Trophoblast cell (in vitro differentiated cells and primary cell): Measurements from ENCODE around the gene RASIP1.

Source experiments
- DNase-seq, 2 donors: peaks; one replicate each; pipeline ENCODE4 v3.0.0-alpha.2; 2016
- H2AFZ ChIP-seq: 2 replicates; pipeline ENCODE4 v1.6.1; 2013; ENCODE audit warnings: low read length, moderate library complexity, mild to moderate bottlenecking; ENCODE audit not compliant: insufficient read depth, poor library complexity
- H2AK5ac ChIP-seq: 2 replicates; pipeline ENCODE4 v1.6.1; 2013; ENCODE audit warnings: mild to moderate bottlenecking, low read length
- H2BK120ac ChIP-seq: 2 replicates; pipeline ENCODE4 v1.6.1; 2013; ENCODE audit warnings: low read length, mild to moderate bottlenecking, moderate library complexity; ENCODE audit not compliant: insufficient read depth, poor library complexity
- H2BK12ac ChIP-seq: 2 replicates; pipeline ENCODE4 v1.6.1; 2013; ENCODE audit warnings: mild to moderate bottlenecking, low read length, moderate library complexity
- H2BK5ac ChIP-seq: 2 replicates; pipeline ENCODE4 v1.6.1; 2013; ENCODE audit warnings: low read length, low read depth, moderate library complexity, mild to moderate bottlenecking; ENCODE audit not compliant: poor library complexity
- H3K14ac ChIP-seq: 2 replicates; pipeline ENCODE4 v1.6.1; 2013; ENCODE audit warnings: mild to moderate bottlenecking, low read length
- H3K18ac ChIP-seq: 2 replicates; pipeline ENCODE4 v1.6.1; 2013; ENCODE audit warnings: mild to moderate bottlenecking, low read length
- H3K23ac ChIP-seq: 2 replicates; pipeline ENCODE4 v1.6.1; 2013; ENCODE audit warnings: low read length
- H3K27ac ChIP-seq: 2 replicates; pipeline ENCODE4 v1.5.1; 2013; ENCODE audit warnings: low read depth, mild to moderate bottlenecking, inconsistent platforms, low read length, moderate library complexity
- H3K27me3 ChIP-seq: 2 replicates; pipeline ENCODE4 v1.6.1; 2013; ENCODE audit warnings: inconsistent platforms, mild to moderate bottlenecking, low read length, moderate library complexity; ENCODE audit not compliant: insufficient read depth
- H3K36me3 ChIP-seq, 2 experiments: 1 replicate in 1 of 2; 2 replicates in 1 of 2; pipeline ENCODE4 v1.6.1; 2013; ENCODE audit warnings: low read length in 2 of 2, mild to moderate bottlenecking in 2 of 2, moderate library complexity in 1 of 2; ENCODE audit not compliant: insufficient read depth in 2 of 2, control insufficient read depth in 1 of 2
- H3K4ac ChIP-seq: 2 replicates; pipeline ENCODE4 v1.6.1; 2013; ENCODE audit warnings: low read depth, mild to moderate bottlenecking, low read length, moderate library complexity
- H3K4me1 ChIP-seq, 2 experiments: 1 replicate in 1 of 2; 2 replicates in 1 of 2; pipeline ENCODE4 v1.6.1; 2013; ENCODE audit warnings: low read length in 2 of 2, mild to moderate bottlenecking in 2 of 2, moderate library complexity in 1 of 2; ENCODE audit not compliant: insufficient read depth in 2 of 2, control insufficient read depth in 1 of 2
- H3K4me2 ChIP-seq: 2 replicates; pipeline ENCODE4 v1.6.1; 2013; ENCODE audit warnings: inconsistent platforms, mild to moderate bottlenecking, low read length, moderate library complexity
- H3K4me3 ChIP-seq: 2 replicates; pipeline ENCODE4 v1.5.1; 2013; ENCODE audit warnings: mild to moderate bottlenecking, low read depth, low read length, inconsistent platforms
- H3K79me1 ChIP-seq: one replicate; pipeline ENCODE4 v1.6.1; 2013; ENCODE audit warnings: low read length
- H3K79me2 ChIP-seq: 2 replicates; pipeline ENCODE4 v1.6.1; 2013; ENCODE audit warnings: low read length, mild to moderate bottlenecking; ENCODE audit not compliant: control insufficient read depth, insufficient read depth, poor library complexity
- H3K9ac ChIP-seq: 2 replicates; pipeline ENCODE4 v1.6.1; 2013; ENCODE audit warnings: mild to moderate bottlenecking, low read length
- H3K9me3 ChIP-seq: 2 replicates; pipeline ENCODE4 v1.6.1; 2013; ENCODE audit warnings: low read depth, mild to moderate bottlenecking, control low read depth, inconsistent platforms, low read length; ENCODE audit not compliant: insufficient read depth
- H4K12ac ChIP-seq: 2 replicates; pipeline ENCODE4 v1.6.1; 2013; ENCODE audit warnings: low read depth, mild to moderate bottlenecking, low read length, moderate library complexity
- H4K8ac ChIP-seq: 2 replicates; pipeline ENCODE4 v1.6.1; 2013; ENCODE audit warnings: low read depth, mild to moderate bottlenecking, low read length, moderate library complexity
- H4K91ac ChIP-seq: one replicate; pipeline ENCODE4 v1.6.1; 2013; ENCODE audit warnings: low read depth, mild to moderate bottlenecking, low read length, moderate library complexity
- WGBS: extraction: QIAGEN DNeasy Blood & Tissue Kit; methylation state at CpG from one replicate; pipeline ENCODE4 v1.1.7; 2013; ENCODE audit warnings: missing lambda C conversion rate; ENCODE audit not compliant: insufficient read length, insufficient coverage; ENCODE audit errors: extremely low coverage; 5-methylcytosine and 5-hydroxymethylcytosine counted together

RASIP1 gene

DNA sequence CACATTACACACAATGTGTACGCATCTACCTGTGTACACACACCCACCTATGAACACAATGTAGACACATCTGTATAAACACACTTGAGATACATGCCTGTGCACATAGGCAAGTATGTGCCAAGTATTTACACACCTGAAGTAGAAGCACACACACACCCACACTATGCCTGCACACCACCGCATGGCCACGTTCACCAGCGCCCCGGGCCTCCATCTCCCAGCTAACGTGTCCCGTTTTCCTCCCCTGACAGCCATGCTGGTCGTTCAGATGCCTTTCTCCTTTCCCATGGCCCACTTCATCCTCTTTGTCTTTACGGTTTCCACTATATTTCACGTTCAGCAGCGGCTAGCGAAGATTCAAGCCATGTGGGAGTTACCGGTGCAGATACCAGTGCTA is 37.7 kb downstream of the RASIP1 start:
- H3K18ac ChIP-seq = no peak overlapping the region
- no CpG with 5 or more reads among the region's 13 CpGs for WGBS

DNA sequence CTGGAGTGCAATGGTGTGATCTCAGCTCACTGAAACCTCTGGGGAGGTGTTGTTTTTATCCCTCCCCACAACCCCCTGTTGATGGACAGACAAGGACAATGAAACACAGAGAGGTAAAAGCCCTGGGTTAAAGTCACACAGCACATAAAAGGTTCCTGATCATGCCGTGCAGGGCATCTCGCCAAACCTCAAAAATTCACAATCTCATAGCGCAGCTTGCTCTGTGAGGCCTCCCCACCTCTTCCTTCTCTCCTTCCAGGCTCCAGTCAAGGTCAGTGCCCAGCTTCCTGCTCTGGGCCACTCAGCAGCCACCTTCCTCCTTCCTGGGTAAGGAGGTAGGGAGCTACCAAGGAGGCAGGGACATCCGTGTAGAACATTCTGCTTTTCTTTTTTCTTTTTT is 42.4 kb downstream of the RASIP1 start:
- H2BK120ac ChIP-seq = no peak overlapping the region

More for the DNA sequence above, 37.7 kb downstream of the RASIP1 start:
- H3K27ac ChIP-seq = no peak overlapping the region
- no peaks in the 10 kb centered on the region for H3K27me3 ChIP-seq
- no peak overlapping the region for H4K8ac ChIP-seq
- H3K14ac ChIP-seq = no peak overlapping the region
- H3K79me2 ChIP-seq = no peaks in the 10 kb centered on the region
- no peak overlapping the region for H3K4me2 ChIP-seq
- no peak overlapping the region for H2BK12ac ChIP-seq
- H4K91ac ChIP-seq = no peak overlapping the region
- peaks cover 0 to 3% of the 10 kb centered on the region in 2 experiments for H3K36me3 ChIP-seq
- no peak overlapping the region for H4K12ac ChIP-seq
- H3K4me1 ChIP-seq = no peaks in the 10 kb centered on the region
- no peak overlapping the region for H3K4me3 ChIP-seq
- H2BK120ac ChIP-seq = no peak overlapping the region
- no peak overlapping the region for H2AFZ ChIP-seq
- H3K9ac ChIP-seq = no peak overlapping the region
- no peaks in the 10 kb centered on the region for H3K79me1 ChIP-seq
- H3K23ac ChIP-seq = no peak overlapping the region
- H2BK5ac ChIP-seq = no peak overlapping the region
- H3K9me3 ChIP-seq = peaks cover 3% of the 10 kb centered on the region
- H3K4ac ChIP-seq = no peak overlapping the region
- no peak for DNase-seq
- no peak overlapping the region for H2AK5ac ChIP-seq

DNA sequence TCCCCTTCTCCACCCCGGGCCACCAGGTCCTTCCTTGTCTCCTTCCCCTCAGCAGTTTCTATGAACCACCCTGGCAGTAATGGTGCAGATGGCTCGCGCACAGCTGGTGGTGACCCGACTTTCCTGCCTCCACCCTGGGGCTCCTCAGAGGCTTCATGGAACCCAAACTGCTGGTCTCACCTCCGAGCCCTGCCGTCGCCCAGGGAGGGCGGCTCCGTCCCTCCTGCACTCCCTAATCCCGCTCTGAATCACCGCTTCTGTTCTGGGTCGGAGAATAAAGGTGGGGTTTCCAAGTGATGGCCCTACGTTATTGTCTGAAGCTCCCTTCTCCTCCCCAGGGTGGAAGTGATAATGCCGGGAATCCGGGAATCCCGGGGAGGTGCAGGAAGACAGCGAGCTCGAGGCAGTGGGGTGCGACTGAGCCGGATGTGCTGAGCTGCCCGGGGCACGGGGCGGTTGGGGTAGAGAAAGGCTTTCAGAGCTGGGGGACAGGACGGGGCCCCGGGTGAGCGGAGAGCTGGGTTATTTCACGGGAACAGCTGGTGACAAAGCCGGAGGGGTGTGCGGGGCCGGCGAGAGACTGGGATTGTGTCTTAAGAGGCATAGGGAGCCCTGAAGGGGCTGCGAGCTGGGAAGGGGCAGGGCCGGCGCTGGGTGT is 43.9 kb downstream of the RASIP1 start:
- Histone ChIP-seq H2AK5ac (no peak overlapping the region), H4K91ac (no peak overlapping the region), H3K9me3 (no peaks in the 10 kb centered on the region), H4K8ac (peak overlapping the region; percentile 16), H3K79me1 (no peaks in the 10 kb centered on the region), H3K79me2 (no peaks in the 10 kb centered on the region), H3K27ac (no peak overlapping the region), H3K23ac (no peak overlapping the region), H2BK12ac (no peak overlapping the region), H3K36me3 (no peaks in the 10 kb centered on the region), H2BK5ac (no peak overlapping the region), H3K4me3 (peak overlapping the region; percentile 13), H4K12ac (peak overlapping the region; percentile 72), H3K9ac (no peak overlapping the region), H2AFZ (peak overlapping the region; percentile 25), H3K4me2 (peak overlapping the region; percentile 62), H3K27me3 (no peaks in the 10 kb centered on the region), H3K4me1 (peaks cover 10 to 11% of the 10 kb centered on the region in 2 experiments), H3K18ac (no peak overlapping the region), H3K4ac (no peak overlapping the region), H2BK120ac (no peak overlapping the region), H3K14ac (no peak overlapping the region)
- no CpG with 5 or more reads among the region's 34 CpGs for WGBS
- no peak for DNase-seq

More for the DNA sequence above, 42.4 kb downstream of the RASIP1 start:
- Histone ChIP-seq H3K36me3 (peaks cover 0 to 3% of the 10 kb centered on the region in 2 experiments), H3K23ac (no peak overlapping the region), H3K4me3 (no peak overlapping the region), H3K27me3 (no peaks in the 10 kb centered on the region), H3K9me3 (no peaks in the 10 kb centered on the region), H3K4ac (no peak overlapping the region), H2AK5ac (no peak overlapping the region), H2AFZ (no peak overlapping the region), H2BK12ac (no peak overlapping the region), H3K79me1 (no peaks in the 10 kb centered on the region), H4K12ac (no peak overlapping the region), H3K27ac (no peak overlapping the region), H3K14ac (no peak overlapping the region), H3K18ac (no peak overlapping the region), H3K79me2 (no peaks in the 10 kb centered on the region), H3K4me1 (peaks cover 10 to 11% of the 10 kb centered on the region in 2 experiments), H3K4me2 (no peak overlapping the region), H4K91ac (no peak overlapping the region), H2BK5ac (no peak overlapping the region), H4K8ac (no peak overlapping the region), H3K9ac (no peak overlapping the region)
- no CpG with 5 or more reads among the region's 4 CpGs for WGBS
- no peak for DNase-seq

DNA sequence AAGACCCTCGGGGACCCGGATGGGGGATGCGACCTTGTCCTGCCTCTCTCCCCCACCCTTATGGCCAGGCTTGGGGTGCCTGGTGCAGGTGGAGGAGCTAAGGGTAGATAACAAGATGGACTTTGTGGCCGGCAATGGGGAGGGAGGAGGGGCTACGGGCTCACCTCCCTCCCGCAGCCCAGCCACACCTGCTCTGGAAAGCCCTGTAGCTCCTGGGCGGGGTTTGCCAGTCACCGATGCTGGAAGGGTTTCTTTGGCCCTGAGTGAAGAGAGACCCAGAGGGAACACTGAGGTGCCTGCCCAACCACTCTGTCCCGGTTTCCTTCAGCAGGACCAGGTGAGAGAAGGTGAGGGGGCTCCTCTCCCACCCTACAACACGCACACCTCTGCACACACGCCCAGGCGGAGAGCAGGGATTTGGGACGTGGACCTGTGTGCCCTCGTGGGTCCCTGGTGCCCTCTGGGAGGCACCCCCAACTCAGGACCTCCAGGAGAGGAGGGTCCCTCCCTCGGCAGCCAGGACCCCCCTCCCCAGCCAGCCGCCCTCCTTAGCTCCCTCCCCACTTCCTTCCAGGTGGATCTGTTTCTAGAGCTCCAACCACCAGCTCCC is 44.6 kb downstream of the RASIP1 start, which contains the start of gene FUT2:
TSS of gene FUT2 (plus strand) at position 229 of the 610 bp plus-strand sequence. CDS start 6,986 bp downstream, outside the sequence.
- WGBS = no CpG with 5 or more reads among the region's 16 CpGs

More for the DNA sequence above, 44.6 kb downstream of the RASIP1 start, which contains the start of gene FUT2:
- no peaks in the 10 kb centered on the region for H3K9me3 ChIP-seq
- H3K18ac ChIP-seq = no peak within 1 kb of the TSS
- no peaks in the 10 kb centered on the region for H3K79me1 ChIP-seq
- no peak within 1 kb of the TSS for H3K23ac ChIP-seq
- peaks cover 10 to 11% of the 10 kb centered on the region in 2 experiments for H3K4me1 ChIP-seq
- H4K8ac ChIP-seq = peak within 1 kb of the TSS; percentile 16
- H3K4me2 ChIP-seq = peak within 1 kb of the TSS; percentile 62
- peak within 1 kb of the TSS; percentile 25 for H2AFZ ChIP-seq
- no peak within 1 kb of the TSS for H4K91ac ChIP-seq
- peak within 1 kb of the TSS; percentile 13 for H3K4me3 ChIP-seq
- H2BK5ac ChIP-seq = no peak within 1 kb of the TSS
- peak within 1 kb of the TSS; percentile 72 for H4K12ac ChIP-seq
- H2BK12ac ChIP-seq = no peak within 1 kb of the TSS
- no peak within 1 kb of the TSS for H3K4ac ChIP-seq
- H2AK5ac ChIP-seq = no peak within 1 kb of the TSS
- no peaks in the 10 kb centered on the region for H3K36me3 ChIP-seq
- no peak within 1 kb of the TSS for H2BK120ac ChIP-seq
- H3K14ac ChIP-seq = no peak within 1 kb of the TSS
- no peaks in the 10 kb centered on the region for H3K79me2 ChIP-seq
- DNase-seq = peak in 1 of 2 donors; percentile 49
- no peak within 1 kb of the TSS for H3K27ac ChIP-seq
- H3K27me3 ChIP-seq = no peaks in the 10 kb centered on the region
- H3K9ac ChIP-seq = no peak within 1 kb of the TSS
